MM.1S (cell line): ENCODE data around the gene HPSE2.

Experiments
- DNase-seq: peaks from one replicate; pipeline ENCODE4 v3.0.0-alpha.2; 2015
- H2AFZ ChIP-seq: fragments of 300-600 bp; sonication (generic); 2 replicates; pipeline ENCODE4 v1.6.0; 2016; ENCODE audit warnings: antibody characterized with exemption, low read length
- H3F3A ChIP-seq: fragments of 300-600 bp; sonication (generic); 2 replicates; pipeline ENCODE4 v1.6.1; 2016; ENCODE audit warnings: mild to moderate bottlenecking, antibody characterized with exemption, low read length, moderate library complexity, mixed read lengths; ENCODE audit not compliant: insufficient read depth
- H3K27ac ChIP-seq: fragments of 300-600 bp; sonication (generic); 2 replicates; pipeline ENCODE4 v1.5.1; 2016; ENCODE audit warnings: mild to moderate bottlenecking, low read length
- H3K27me3 ChIP-seq: fragments of 300-600 bp; sonication (generic); replicated peaks from 2 replicates; pipeline ENCODE4 v1.6.0; 2016; ENCODE audit warnings: low read length; ENCODE audit not compliant: insufficient read depth
- H3K36me3 ChIP-seq: fragments of 300-600 bp; sonication (generic); replicated peaks from 2 replicates; pipeline ENCODE4 v1.6.1; 2016; ENCODE audit warnings: mild to moderate bottlenecking, low read length, mixed read lengths; ENCODE audit not compliant: insufficient read depth
- H3K4me1 ChIP-seq: fragments of 300-600 bp; sonication (generic); 2 replicates; pipeline ENCODE4 v1.6.1; 2016; ENCODE audit warnings: low read length, mixed read lengths
- H3K4me2 ChIP-seq: fragments of 300-600 bp; sonication (generic); 2 replicates; pipeline ENCODE4 v1.6.0; 2016; ENCODE audit warnings: low read depth, low read length
- H3K4me3 ChIP-seq: fragments of 300-600 bp; sonication (generic); 2 replicates; pipeline ENCODE4 v1.5.1; 2016; ENCODE audit warnings: low read length, mixed read lengths
- H3K79me2 ChIP-seq: fragments of 300-600 bp; sonication (generic); 2 replicates; pipeline ENCODE4 v1.6.1; 2016; ENCODE audit warnings: mixed run types, low read length, mixed read lengths
- H3K9ac ChIP-seq: fragments of 300-600 bp; sonication (generic); 2 replicates; pipeline ENCODE4 v1.6.1; 2016; ENCODE audit warnings: low read length, mixed read lengths
- H3K9me2 ChIP-seq: fragments of 300-600 bp; sonication (generic); replicated peaks from 2 replicates; pipeline ENCODE4 v1.6.1; 2016; ENCODE audit warnings: mild to moderate bottlenecking, low read length, mixed read lengths; ENCODE audit not compliant: insufficient read depth
- H3K9me3 ChIP-seq: fragments of 300-600 bp; sonication (generic); replicated peaks from 2 replicates; pipeline ENCODE4 v1.6.1; 2016; ENCODE audit warnings: mild to moderate bottlenecking, low read length, mixed read lengths; ENCODE audit not compliant: insufficient read depth
- H4K20me1 ChIP-seq: fragments of 300-600 bp; sonication (generic); 2 replicates; pipeline ENCODE4 v1.6.1; 2016; ENCODE audit warnings: mild to moderate bottlenecking, low read length, moderate library complexity, mixed read lengths; ENCODE audit not compliant: insufficient read depth
- CTCF ChIP-seq: fragments of 300-600 bp; sonication (generic); IDR thresholded peaks from 2 replicates; pipeline ENCODE4 v1.5.1; 2016; ENCODE audit warnings: antibody characterized with exemption, low read length, mixed read lengths
- EZH2 ChIP-seq: fragments of 300-600 bp; sonication (generic); optimal IDR thresholded peaks from 2 replicates; pipeline ENCODE3; 2017; ENCODE audit warnings: low read depth, mild to moderate bottlenecking, antibody characterized with exemption, low read length, mixed read lengths
- EZH2phosphoT487 ChIP-seq: fragments of 300-600 bp; sonication (generic); IDR thresholded peaks from 2 replicates; pipeline ENCODE4 v1.6.1; 2018; ENCODE audit warnings: antibody characterized with exemption, low read length

HPSE2 gene

GRCh38 chr10:98920360-98920759 is 315.3 kb downstream of the HPSE2 start:
- H4K20me1 ChIP-seq, result no peaks in the 10 kb centered on the region
- H3K9me2 ChIP-seq, result no peaks in the 10 kb centered on the region
- no peaks in the 10 kb centered on the region for H3K4me1 ChIP-seq
- no peaks in the 10 kb centered on the region for H3K27me3 ChIP-seq
- H3K27ac ChIP-seq, result no peak overlapping the region
- no peaks in the 10 kb centered on the region for H3F3A ChIP-seq
- H3K36me3 ChIP-seq, result no peaks in the 10 kb centered on the region
- no peaks in the 10 kb centered on the region for H3K9me3 ChIP-seq
- no peaks in the 10 kb centered on the region for H3K79me2 ChIP-seq
- no peak overlapping the region for H3K4me3 ChIP-seq
- DNase-seq, result no peak
- no peak for TF ChIP-seq EZH2
- TF ChIP-seq CTCF, result no peak
- no peak for TF ChIP-seq EZH2phosphoT487
- H3K4me2 ChIP-seq, result no peak overlapping the region
- H3K9ac ChIP-seq, result no peak overlapping the region
- H2AFZ ChIP-seq, result no peak overlapping the region

DNA sequence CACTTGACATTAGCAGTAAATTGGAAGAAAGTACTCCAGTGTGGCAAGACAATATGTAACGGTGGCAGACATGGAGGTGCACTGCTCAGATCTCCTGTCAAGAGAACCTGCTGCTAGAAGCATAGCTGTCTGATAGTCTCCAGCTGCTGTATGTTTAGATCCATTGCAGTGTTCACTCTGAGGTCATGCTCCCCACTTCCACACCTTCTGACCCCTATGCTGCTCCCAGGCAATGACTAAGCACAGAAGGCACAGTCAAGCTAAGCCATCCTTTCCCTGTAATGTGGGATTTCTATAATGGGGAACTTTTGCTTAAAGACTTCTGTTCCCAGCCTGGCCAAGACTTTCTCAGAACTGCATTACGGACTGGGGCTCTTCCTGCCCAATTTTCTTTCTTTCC is 315.8 kb downstream of the HPSE2 start:
- Histone ChIP-seq H3K4me3 (no peak overlapping the region), H3K9me2 (no peaks in the 10 kb centered on the region), H2AFZ (no peak overlapping the region), H3F3A (no peaks in the 10 kb centered on the region), H3K4me1 (no peaks in the 10 kb centered on the region), H3K9ac (no peak overlapping the region), H3K27ac (no peak overlapping the region), H3K4me2 (no peak overlapping the region), H3K36me3 (no peaks in the 10 kb centered on the region), H3K27me3 (no peaks in the 10 kb centered on the region), H3K79me2 (no peaks in the 10 kb centered on the region), H4K20me1 (no peaks in the 10 kb centered on the region), H3K9me3 (no peaks in the 10 kb centered on the region)
- no peak for DNase-seq
- no peak for TF ChIP-seq EZH2phosphoT487
- TF ChIP-seq EZH2, result no peak
- no peak for TF ChIP-seq CTCF

GRCh38 chr10:98917828-98918227 is 317.8 kb downstream of the HPSE2 start:
- TF ChIP-seq EZH2 (no peak), EZH2phosphoT487 (no peak), CTCF (no peak)
- Histone ChIP-seq H3K4me3 (no peak overlapping the region), H2AFZ (no peak overlapping the region), H3K4me1 (no peaks in the 10 kb centered on the region), H3K27me3 (no peaks in the 10 kb centered on the region), H3K9me3 (no peaks in the 10 kb centered on the region), H3K9me2 (no peaks in the 10 kb centered on the region), H3K36me3 (no peaks in the 10 kb centered on the region), H4K20me1 (no peaks in the 10 kb centered on the region), H3K27ac (no peak overlapping the region), H3K4me2 (no peak overlapping the region), H3K9ac (no peak overlapping the region), H3F3A (no peaks in the 10 kb centered on the region), H3K79me2 (no peaks in the 10 kb centered on the region)
- no peak for DNase-seq
